ENCODE data around the gene SH3GL2.

GRCh38 chr9:17757816-17758215 is 178.9 kb downstream of the SH3GL2 start:
- TF ChIP-seq JUNB (CRISPR knock-in tag; conservative IDR thresholded peaks at IDR 0.05): no peak
- no peak for TF ChIP-seq TBL1XR1 (IDR thresholded peaks at IDR 0.05; ENCODE audit: low read length in 2 of 2)
